Uterus (tissue), 4 donors: ENCODE measurements around the gene MS4A15. TPM values are rescaled to one million over a fixed set of nuclear protein-coding genes. Genes with fewer than 3 reads are reported as not detected.
"Not testable (repeated sequence)": the region's sequence is repeated elsewhere in the genome, so short reads cannot be mapped to it uniquely, and the experiment has no call there.

Source experiments
- DNase-seq, 2 donors: peaks; one replicate each; pipeline ENCODE4 v3.0.0-alpha.2; 2019 to 2020
- H3K27ac ChIP-seq, 2 donors: fragments of 200-600 bp; sonication (generic); 1 replicate in 1 of 2; 2 replicates in 1 of 2; pipeline ENCODE4 v1.5.1; 2016 to 2018
- H3K27me3 ChIP-seq, 2 donors: fragments of 200-600 bp; sonication (generic); one replicate each; pipeline ENCODE4 v1.5.1; 2018 to 2019; ENCODE audit warnings: control low read depth in 1 of 2
- H3K36me3 ChIP-seq, 2 donors: fragments of 200-600 bp; sonication (generic); one replicate each; pipeline ENCODE4 v1.5.1; 2019; ENCODE audit warnings: control low read depth in 1 of 2
- H3K4me1 ChIP-seq, 2 donors: fragments of 200-600 bp; sonication (generic); one replicate each; pipeline ENCODE4 v1.5.1; 2018 to 2019; ENCODE audit warnings: control low read depth in 1 of 2
- H3K4me3 ChIP-seq, 2 donors: fragments of 200-600 bp; sonication (generic); 1 replicate in 1 of 2; 2 replicates in 1 of 2; pipeline ENCODE4 v1.5.1; 2018 to 2019; ENCODE audit warnings: mild to moderate bottlenecking in 1 of 2
- H3K9me3 ChIP-seq, 2 donors: fragments of 200-600 bp; sonication (generic); one replicate each; pipeline ENCODE4 v1.5.1; 2019; ENCODE audit warnings: control low read depth in 1 of 2
- CTCF ChIP-seq, 4 experiments: fragments of 200-600 bp in 2 of 4; fragments of 450-650 bp in 2 of 4; sonication (generic) in 2 of 4; IDR thresholded peaks; one replicate each; pipeline ENCODE4 v1.5.1; 2016 to 2019; ENCODE audit warnings: antibody characterized with exemption in 4 of 4, mild to moderate bottlenecking in 2 of 4, moderate library complexity in 1 of 4
- POLR2A ChIP-seq, 2 donors: fragments of 450-650 bp; IDR thresholded peaks; one replicate each; pipeline ENCODE4 v1.6.1; 2016; ENCODE audit warnings: antibody characterized with exemption in 2 of 2, mild to moderate bottlenecking in 1 of 2, moderate library complexity in 1 of 2
- intact Hi-C: fragments of 100-400 bp; cut with DNase I; formaldehyde crosslinking; loops from one replicate; pipeline ENCODE4 v1.15.1; 2023; ENCODE audit warnings: low total_unique reads
- total RNA-seq, 4 donors: library from RNA; depleted of rRNA in 3 of 4; stranded (reverse); fragments of >200 nt in 3 of 4; gene quantifications; one replicate each; pipeline versions ENCODE4 v1.1.0 to v1.2.4, GENCODE V29; 2014 to 2023
- donor health status: DM: yes; HTN: yes; CAD: no.

The MS4A15 gene
- total RNA-seq, result not detected

DNA sequence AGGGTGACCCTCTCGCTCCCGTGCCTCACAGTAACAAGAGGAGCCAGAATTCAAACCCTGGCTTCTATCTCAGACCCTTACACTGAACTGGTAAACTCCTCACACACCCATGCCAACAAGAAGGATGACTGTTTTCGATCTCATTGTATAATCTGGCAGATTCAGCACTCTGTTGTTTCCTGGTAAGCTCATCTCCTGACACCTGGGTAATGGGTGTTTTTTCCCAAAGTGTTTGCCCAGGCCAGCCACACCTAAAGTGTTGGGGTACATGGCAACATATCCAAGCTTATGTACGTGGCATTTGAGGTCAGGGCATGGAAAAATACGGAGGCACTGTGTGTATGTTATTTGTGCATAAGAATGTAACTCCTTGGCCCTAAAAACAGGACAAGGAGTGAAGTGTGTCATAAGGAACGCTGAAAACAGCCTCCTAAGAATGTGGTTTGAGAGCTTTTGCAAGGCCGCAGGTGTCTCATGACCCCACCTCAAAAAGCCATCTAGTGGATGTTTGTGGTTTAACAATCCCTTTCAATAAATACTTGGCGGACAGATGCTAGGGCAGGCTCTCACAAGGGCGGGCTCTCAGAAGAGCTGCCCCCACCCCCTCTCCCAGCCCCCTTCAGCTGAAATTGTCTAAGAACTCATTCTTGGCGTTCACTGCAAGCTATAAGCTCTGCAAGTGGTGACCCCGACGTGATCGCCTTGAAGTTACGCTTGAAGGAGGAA is at the start of gene MS4A15:
Gene MS4A15, plus strand, starts transcription at position 561 of the 726 bp plus-strand sequence. CDS start 6,867 bp downstream, outside the sequence.
- no peaks in the 10 kb centered on the region for H3K36me3 ChIP-seq
- no peak within 1 kb of the TSS for H3K27ac ChIP-seq
- DNase-seq, result no peak
- H3K27me3 ChIP-seq, result no peaks in the 10 kb centered on the region
- TF ChIP-seq CTCF (IDR thresholded peaks at IDR 0.05), result no peak
- no peak for TF ChIP-seq POLR2A (IDR thresholded peaks at IDR 0.05)
- H3K9me3 ChIP-seq, result no peaks in the 10 kb centered on the region
- H3K4me3 ChIP-seq, result no peak within 1 kb of the TSS
- intact Hi-C loops, result no loop called here
- H3K4me1 ChIP-seq, result no peaks in the 10 kb centered on the region

- Histone ChIP-seq H3K27ac (no peak overlapping the region), H3K9me3 (no peaks in the 10 kb centered on the region), H3K4me3 (no peak overlapping the region), H3K36me3 (no peaks in the 10 kb centered on the region), H3K27me3 (no peaks in the 10 kb centered on the region), H3K4me1 (no peaks in the 10 kb centered on the region)
- TF ChIP-seq CTCF (IDR thresholded peaks at IDR 0.05), result no peak
- no peak for TF ChIP-seq POLR2A (IDR thresholded peaks at IDR 0.05)
- DNase-seq, result no peak
- intact Hi-C loops, result no loop called here
These were observed 49.7 kb upstream of the MS4A15 start for GRCh38 chr11:60706931-60707330.

GRCh38 chr11:60710482-60710881 is 46.2 kb upstream of the MS4A15 start:
- no peaks in the 10 kb centered on the region for H3K27me3 ChIP-seq
- intact Hi-C loops, result no loop called here
- H3K4me1 ChIP-seq, result no peaks in the 10 kb centered on the region
- no peak for TF ChIP-seq POLR2A (IDR thresholded peaks at IDR 0.05)
- no peak for TF ChIP-seq CTCF (IDR thresholded peaks at IDR 0.05)
- H3K36me3 ChIP-seq, result no peaks in the 10 kb centered on the region
- no peaks in the 10 kb centered on the region for H3K9me3 ChIP-seq
- no peak overlapping the region for H3K4me3 ChIP-seq
- no peak overlapping the region for H3K27ac ChIP-seq
- no peak for DNase-seq

DNA sequence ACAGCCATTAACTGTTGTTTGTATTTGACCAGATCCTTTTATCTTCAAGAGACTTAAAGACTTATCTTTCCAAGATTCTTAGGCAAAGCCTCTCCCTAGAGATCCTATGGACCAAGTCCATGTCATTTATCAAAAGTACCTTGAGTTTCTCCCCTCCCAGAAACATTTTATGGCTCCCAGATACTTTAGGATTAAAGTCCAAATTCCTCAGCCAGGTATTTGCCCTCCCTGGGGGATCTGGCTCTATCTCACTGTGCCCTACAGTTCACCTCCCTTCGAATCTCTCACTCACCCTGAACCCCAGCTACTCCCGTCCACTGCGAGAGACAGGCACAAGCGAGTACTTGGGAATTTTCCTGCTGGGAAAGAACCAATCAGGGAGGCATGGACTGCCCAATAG is 45.4 kb upstream of the MS4A15 start:
- no peak overlapping the region for H3K4me3 ChIP-seq
- TF ChIP-seq POLR2A (IDR thresholded peaks at IDR 0.05) (no peak), CTCF (IDR thresholded peaks at IDR 0.05) (no peak)
- intact Hi-C loops, result no loop called here
- no peak overlapping the region for H3K27ac ChIP-seq
- H3K36me3 ChIP-seq, result no peaks in the 10 kb centered on the region
- DNase-seq, result no peak
- H3K9me3 ChIP-seq, result no peaks in the 10 kb centered on the region
- no peaks in the 10 kb centered on the region for H3K27me3 ChIP-seq
- no peaks in the 10 kb centered on the region for H3K4me1 ChIP-seq

DNA sequence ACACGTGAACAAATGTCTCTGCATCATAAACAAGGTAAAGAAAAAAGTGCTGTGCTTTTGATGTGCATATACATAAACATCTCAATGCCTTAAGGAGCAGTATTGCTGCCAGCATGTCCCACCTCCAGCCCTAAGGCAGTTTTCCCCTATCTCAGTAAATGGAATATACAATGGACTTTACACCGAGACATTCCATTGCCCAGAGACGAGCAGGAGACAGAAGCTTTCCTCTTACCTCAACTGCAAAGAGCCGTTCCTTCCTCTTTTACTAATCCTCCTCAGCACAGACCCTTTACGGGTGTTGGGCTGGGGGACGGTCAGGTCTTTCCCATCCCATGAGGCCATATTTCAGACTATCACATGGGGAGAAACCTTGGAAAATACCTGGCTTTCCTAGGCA is 43.2 kb upstream of the MS4A15 start:
- H3K27me3 ChIP-seq, intact Hi-C loops, DNase-seq, H3K9me3 ChIP-seq, H3K36me3 ChIP-seq, H3K4me1 ChIP-seq, H3K4me3 ChIP-seq, H3K27ac ChIP-seq: not testable (repeated sequence)

GRCh38 chr11:60717956-60718355 is 38.7 kb upstream of the MS4A15 start:
- Histone ChIP-seq H3K36me3 (no peaks in the 10 kb centered on the region), H3K4me1 (no peaks in the 10 kb centered on the region), H3K4me3 (no peak overlapping the region), H3K9me3 (no peaks in the 10 kb centered on the region), H3K27me3 (no peaks in the 10 kb centered on the region), H3K27ac (no peak overlapping the region)
- no peak for TF ChIP-seq CTCF (IDR thresholded peaks at IDR 0.05)
- TF ChIP-seq POLR2A (IDR thresholded peaks at IDR 0.05), result no peak
- no peak for DNase-seq
- intact Hi-C loops, result no loop called here
